CD4-positive, alpha-beta T cell (primary cell): ENCODE measurements around the gene FGGY. TPM values are rescaled to one million over a fixed set of nuclear protein-coding genes. Genes with fewer than 3 reads are reported as not detected.

Source experiments
- ATAC-seq: fragments of 200-7000 bp; cut with Tn5 transposase; one replicate; pipeline ENCODE4 v1.10.0; 2022; ENCODE audit warnings: mild to moderate bottlenecking; ENCODE audit not compliant: poor library complexity
- CTCF ChIA-PET: fragments of 350-600 bp; sonication (Branson Sonifier 250); formaldehyde crosslinking; loops from one replicate; lab custom pipeline; 2021; ENCODE audit warnings: antibody characterized with exemption, inconsistent platforms; lab: Charles Lee
- POLR2A ChIA-PET: fragments of 350-600 bp; sonication (Branson Sonifier 250); formaldehyde crosslinking; loops from one replicate; lab custom pipeline; 2021; ENCODE audit warnings: antibody characterized with exemption, inconsistent platforms; lab: Charles Lee
- DNase-seq, 14 experiments: peaks; one replicate each; pipeline ENCODE4 v3.0.0-alpha.2; 2013 to 2020; ENCODE audit warnings: mixed read lengths in 2 of 14
- H3K27ac ChIP-seq, 2 donors: one replicate each; pipeline versions ENCODE4 v1.5.1 to v1.7.0; 2013; ENCODE audit warnings: low read length in 2 of 2, low read depth in 1 of 2, mild to moderate bottlenecking in 1 of 2
- H3K27me3 ChIP-seq, 2 experiments: 1 replicate in 1 of 2; 2 replicates in 1 of 2; pipeline versions ENCODE4 v1.6.1 to v1.7.0; 2013; ENCODE audit warnings: low read length in 2 of 2, control low read depth in 1 of 2, mild to moderate bottlenecking in 1 of 2, moderate library complexity in 1 of 2; ENCODE audit not compliant: insufficient read depth in 2 of 2, control insufficient read depth in 1 of 2
- H3K36me3 ChIP-seq: one replicate; pipeline ENCODE4 v1.6.1; 2013; ENCODE audit warnings: low read length, control low read depth; ENCODE audit not compliant: insufficient read depth
- H3K4me1 ChIP-seq: one replicate; pipeline ENCODE4 v1.6.1; 2013; ENCODE audit warnings: low read length, control low read depth; ENCODE audit not compliant: insufficient read depth
- H3K4me3 ChIP-seq: one replicate; pipeline ENCODE4 v1.5.1; 2013; ENCODE audit warnings: mild to moderate bottlenecking, low read length, moderate library complexity
- H3K9me3 ChIP-seq, 2 experiments: 1 replicate in 1 of 2; 2 replicates in 1 of 2; pipeline versions ENCODE4 v1.6.1 to v1.7.0; 2013; ENCODE audit warnings: low read length in 2 of 2, mild to moderate bottlenecking in 2 of 2, control low read depth in 1 of 2, moderate library complexity in 1 of 2; ENCODE audit not compliant: control insufficient read depth in 1 of 2, insufficient read depth in 1 of 2
- H3K27ac Mint-ChIP-seq: one replicate; pipeline ENCODE4 v1.8.0; 2020; ENCODE audit warnings: mixed read lengths
- H3K27me3 Mint-ChIP-seq: one replicate; pipeline ENCODE4 v1.8.0; 2021; ENCODE audit warnings: mixed read lengths
- H3K36me3 Mint-ChIP-seq: one replicate; pipeline ENCODE4 v1.8.0; 2021; ENCODE audit warnings: low read depth, mixed read lengths
- H3K4me1 Mint-ChIP-seq: one replicate; pipeline ENCODE4 v1.8.0; 2021; ENCODE audit warnings: low read depth, mixed read lengths
- H3K4me3 Mint-ChIP-seq: one replicate; pipeline ENCODE4 v1.8.0; 2020; ENCODE audit warnings: mild to moderate bottlenecking, mixed read lengths
- H3K9me3 Mint-ChIP-seq: one replicate; pipeline ENCODE4 v1.8.0; 2020; ENCODE audit warnings: mixed read lengths
- intact Hi-C, 2 experiments: fragments of 100-400 bp; cut with DNase I in 1 of 2; cut with micrococcal nuclease in 1 of 2; formaldehyde crosslinking; loops; one replicate each; pipeline versions ENCODE4 v1.15.1 to v1.9.0; 2023 to 2025; cut with DNase I, micrococcal nuclease
- total RNA-seq, 174 experiments: library from RNA in 2 of 174; stranded (reverse) in 2 of 174; gene quantifications; one replicate each; pipeline ENCODE4 v1.2.3 and lab custom pipeline; 2021 to 2026
- TF ChIP-seq, protein P1 (sequence below): fragments of 200-600 bp; IDR thresholded peaks from one replicate; pipeline ENCODE4 v1.8.0; 2022; ENCODE audit warnings: antibody characterized with exemption, mild to moderate bottlenecking

The FGGY gene
- total RNA-seq, 2 experiments from 2014 or later: 9.5 to 10.0 TPM

DNA sequence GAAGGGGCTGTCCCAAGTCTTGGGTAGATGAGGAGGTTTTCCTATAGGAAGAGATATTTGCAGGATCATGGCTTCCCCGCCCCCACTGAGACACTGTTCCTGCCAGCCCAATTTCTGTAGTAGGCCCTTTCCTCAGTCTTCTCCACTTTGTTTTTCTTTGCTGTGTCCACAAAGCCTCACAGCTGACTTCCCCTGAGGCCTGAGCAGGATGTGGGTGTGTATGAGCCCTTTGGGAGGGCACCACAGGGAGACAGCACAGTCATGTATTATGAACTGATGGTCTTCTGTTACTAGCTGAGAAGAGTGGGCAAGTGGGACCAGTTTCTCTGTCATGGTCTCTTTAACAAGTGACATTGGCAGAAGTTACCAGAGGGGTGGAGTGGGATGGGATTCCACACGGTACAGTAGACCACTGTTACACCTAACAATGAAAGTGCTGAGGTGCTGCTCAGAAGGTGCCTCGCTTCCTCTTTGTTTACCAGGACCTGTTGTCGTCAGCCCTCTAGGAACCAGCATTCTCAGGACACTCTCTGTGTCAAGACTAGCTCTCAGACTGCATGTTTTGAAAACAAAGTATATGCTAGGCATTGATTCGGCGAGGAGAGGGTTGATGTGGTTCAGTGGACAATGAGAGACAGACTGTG, 264.0 kb downstream of the FGGY start:
- Histone ChIP-seq H3K27me3 (no peaks in the 10 kb centered on the region), H3K9me3 (peaks cover 0 to 7% of the 10 kb centered on the region in 2 experiments), H3K36me3 (no peaks in the 10 kb centered on the region), H3K27ac (no peak overlapping the region), H3K4me3 (no peak overlapping the region), H3K4me1 (no peaks in the 10 kb centered on the region)
- intact Hi-C loops: no loop called here
- H3K4me1 Mint-ChIP-seq: no peaks in the 10 kb centered on the region
- H3K27ac Mint-ChIP-seq: no peak overlapping the region
- POLR2A ChIA-PET: interaction anchor here (0.6 kb wide), 1 partner anchor 219 kb away, joined by 4 read pairs; no protein-coding TSS in a partner anchor
- TF ChIP-seq, protein P1, sequence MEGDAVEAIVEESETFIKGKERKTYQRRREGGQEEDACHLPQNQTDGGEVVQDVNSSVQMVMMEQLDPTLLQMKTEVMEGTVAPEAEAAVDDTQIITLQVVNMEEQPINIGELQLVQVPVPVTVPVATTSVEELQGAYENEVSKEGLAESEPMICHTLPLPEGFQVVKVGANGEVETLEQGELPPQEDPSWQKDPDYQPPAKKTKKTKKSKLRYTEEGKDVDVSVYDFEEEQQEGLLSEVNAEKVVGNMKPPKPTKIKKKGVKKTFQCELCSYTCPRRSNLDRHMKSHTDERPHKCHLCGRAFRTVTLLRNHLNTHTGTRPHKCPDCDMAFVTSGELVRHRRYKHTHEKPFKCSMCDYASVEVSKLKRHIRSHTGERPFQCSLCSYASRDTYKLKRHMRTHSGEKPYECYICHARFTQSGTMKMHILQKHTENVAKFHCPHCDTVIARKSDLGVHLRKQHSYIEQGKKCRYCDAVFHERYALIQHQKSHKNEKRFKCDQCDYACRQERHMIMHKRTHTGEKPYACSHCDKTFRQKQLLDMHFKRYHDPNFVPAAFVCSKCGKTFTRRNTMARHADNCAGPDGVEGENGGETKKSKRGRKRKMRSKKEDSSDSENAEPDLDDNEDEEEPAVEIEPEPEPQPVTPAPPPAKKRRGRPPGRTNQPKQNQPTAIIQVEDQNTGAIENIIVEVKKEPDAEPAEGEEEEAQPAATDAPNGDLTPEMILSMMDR: no peak
- no peak overlapping the region for H3K4me3 Mint-ChIP-seq
- DNase-seq: no peak
- peaks cover 5% of the 10 kb centered on the region for H3K9me3 Mint-ChIP-seq
- H3K27me3 Mint-ChIP-seq: no peaks in the 10 kb centered on the region
- CTCF ChIA-PET: interaction anchor here (2.2 kb wide), 1 partner anchor 11 kb away, joined by 6 read pairs; no protein-coding TSS in a partner anchor
- no peak for ATAC-seq
- peaks cover 28% of the 10 kb centered on the region for H3K36me3 Mint-ChIP-seq

DNA sequence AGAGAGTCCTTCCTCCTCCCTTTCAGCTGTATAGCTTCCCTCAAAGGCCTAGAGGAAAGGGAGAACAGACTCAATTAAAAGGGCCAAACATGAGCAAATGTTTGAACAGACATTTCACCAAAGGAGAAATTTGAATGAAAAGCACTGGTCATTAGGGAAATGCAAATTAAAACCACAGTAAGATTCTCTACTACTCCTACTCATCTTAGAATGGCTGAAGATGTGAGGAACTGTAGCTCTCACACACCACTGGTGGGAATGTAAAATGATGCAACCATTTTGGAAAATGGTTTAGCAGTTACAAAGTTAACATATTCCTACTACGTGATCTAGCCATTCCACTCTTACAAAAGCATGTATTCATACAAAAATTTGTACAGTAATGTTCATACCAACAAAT, 264.9 kb downstream of the FGGY start:
- H3K9me3 ChIP-seq: peaks cover 0 to 7% of the 10 kb centered on the region in 2 experiments
- peaks cover 22% of the 10 kb centered on the region for H3K36me3 Mint-ChIP-seq
- H3K27ac Mint-ChIP-seq: no peak overlapping the region
- no peak overlapping the region for H3K27ac ChIP-seq
- TF ChIP-seq, protein P1: no peak
- no peak for DNase-seq
- no peaks in the 10 kb centered on the region for H3K27me3 Mint-ChIP-seq
- no peaks in the 10 kb centered on the region for H3K4me1 Mint-ChIP-seq
- no peaks in the 10 kb centered on the region for H3K27me3 ChIP-seq
- intact Hi-C loops: no loop called here
- no peaks in the 10 kb centered on the region for H3K4me1 ChIP-seq
- no peak for ATAC-seq
- ChIA-PET CTCF (interaction anchor here (2.2 kb wide), 1 partner anchor 12 kb away, joined by 6 read pairs; no protein-coding TSS in a partner anchor), POLR2A (interaction anchor here (0.6 kb wide), 1 partner anchor 219 kb away, joined by 4 read pairs; no protein-coding TSS in a partner anchor)
- H3K9me3 Mint-ChIP-seq: peaks cover 5% of the 10 kb centered on the region
- H3K4me3 ChIP-seq: no peak overlapping the region
- no peaks in the 10 kb centered on the region for H3K36me3 ChIP-seq
- no peak overlapping the region for H3K4me3 Mint-ChIP-seq

DNA sequence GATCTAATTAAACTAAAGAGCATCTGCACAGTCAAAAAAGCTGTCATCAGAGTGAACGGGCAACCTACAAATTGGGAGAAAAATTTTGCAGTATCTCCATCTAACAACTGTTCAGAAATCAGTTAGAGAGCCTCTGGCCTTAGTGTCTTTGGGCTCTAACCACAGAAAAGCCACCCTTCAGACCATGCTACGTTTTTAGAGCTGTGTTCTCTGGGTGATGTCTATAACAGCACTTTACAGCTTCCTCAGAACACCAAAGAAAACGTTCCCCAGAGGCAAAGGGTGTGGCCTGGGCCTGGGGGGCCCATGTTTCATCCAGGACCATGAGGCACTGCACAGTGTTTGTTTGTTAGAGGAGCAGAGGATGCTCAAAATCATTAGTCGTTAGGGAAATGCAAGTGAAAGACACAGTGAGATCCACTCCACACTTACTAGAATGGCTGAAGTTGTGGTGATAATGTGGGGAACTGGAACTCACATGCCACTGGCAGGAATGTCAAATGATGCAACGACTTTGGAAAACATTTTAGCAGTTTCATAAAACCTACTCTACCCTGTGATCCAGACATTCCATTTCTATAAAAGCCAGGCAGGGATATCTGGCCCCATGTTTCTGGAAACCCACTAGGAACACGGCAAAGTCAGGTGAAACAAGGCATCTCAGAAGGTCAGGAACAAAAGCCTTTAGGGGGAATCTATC, 267.4 kb downstream of the FGGY start:
- Mint-ChIP-seq H3K4me1 (peaks cover under 1% of the 10 kb centered on the region), H3K27ac (no peak overlapping the region), H3K36me3 (no peaks in the 10 kb centered on the region), H3K27me3 (no peaks in the 10 kb centered on the region), H3K4me3 (no peak overlapping the region), H3K9me3 (no peaks in the 10 kb centered on the region)
- Histone ChIP-seq H3K9me3 (no peaks in the 10 kb centered on the region), H3K36me3 (no peaks in the 10 kb centered on the region), H3K27ac (no peak overlapping the region), H3K4me1 (no peaks in the 10 kb centered on the region), H3K27me3 (no peaks in the 10 kb centered on the region), H3K4me3 (no peak overlapping the region)
- TF ChIP-seq, protein P1: no peak
- intact Hi-C loops: no loop called here
- ChIA-PET POLR2A (interaction anchor here (0.5 kb wide), 1 partner anchor 11 kb away, joined by 3 read pairs; no protein-coding TSS in a partner anchor), CTCF (no interaction called here)
- ATAC-seq (no peak), DNase-seq (no peak)
